ELF-1 (cell line): ENCODE results near the gene FLNA.
"Not testable (repeated sequence)": the region's sequence is repeated elsewhere in the genome, so short reads cannot be mapped to it uniquely, and the experiment has no call there.

Experiments used
- DNase-seq: peaks from one replicate; pipeline ENCODE4 v3.0.0-alpha.2; 2016; ENCODE audit warnings: low read depth, low spot score

Gene FLNA, protein sequence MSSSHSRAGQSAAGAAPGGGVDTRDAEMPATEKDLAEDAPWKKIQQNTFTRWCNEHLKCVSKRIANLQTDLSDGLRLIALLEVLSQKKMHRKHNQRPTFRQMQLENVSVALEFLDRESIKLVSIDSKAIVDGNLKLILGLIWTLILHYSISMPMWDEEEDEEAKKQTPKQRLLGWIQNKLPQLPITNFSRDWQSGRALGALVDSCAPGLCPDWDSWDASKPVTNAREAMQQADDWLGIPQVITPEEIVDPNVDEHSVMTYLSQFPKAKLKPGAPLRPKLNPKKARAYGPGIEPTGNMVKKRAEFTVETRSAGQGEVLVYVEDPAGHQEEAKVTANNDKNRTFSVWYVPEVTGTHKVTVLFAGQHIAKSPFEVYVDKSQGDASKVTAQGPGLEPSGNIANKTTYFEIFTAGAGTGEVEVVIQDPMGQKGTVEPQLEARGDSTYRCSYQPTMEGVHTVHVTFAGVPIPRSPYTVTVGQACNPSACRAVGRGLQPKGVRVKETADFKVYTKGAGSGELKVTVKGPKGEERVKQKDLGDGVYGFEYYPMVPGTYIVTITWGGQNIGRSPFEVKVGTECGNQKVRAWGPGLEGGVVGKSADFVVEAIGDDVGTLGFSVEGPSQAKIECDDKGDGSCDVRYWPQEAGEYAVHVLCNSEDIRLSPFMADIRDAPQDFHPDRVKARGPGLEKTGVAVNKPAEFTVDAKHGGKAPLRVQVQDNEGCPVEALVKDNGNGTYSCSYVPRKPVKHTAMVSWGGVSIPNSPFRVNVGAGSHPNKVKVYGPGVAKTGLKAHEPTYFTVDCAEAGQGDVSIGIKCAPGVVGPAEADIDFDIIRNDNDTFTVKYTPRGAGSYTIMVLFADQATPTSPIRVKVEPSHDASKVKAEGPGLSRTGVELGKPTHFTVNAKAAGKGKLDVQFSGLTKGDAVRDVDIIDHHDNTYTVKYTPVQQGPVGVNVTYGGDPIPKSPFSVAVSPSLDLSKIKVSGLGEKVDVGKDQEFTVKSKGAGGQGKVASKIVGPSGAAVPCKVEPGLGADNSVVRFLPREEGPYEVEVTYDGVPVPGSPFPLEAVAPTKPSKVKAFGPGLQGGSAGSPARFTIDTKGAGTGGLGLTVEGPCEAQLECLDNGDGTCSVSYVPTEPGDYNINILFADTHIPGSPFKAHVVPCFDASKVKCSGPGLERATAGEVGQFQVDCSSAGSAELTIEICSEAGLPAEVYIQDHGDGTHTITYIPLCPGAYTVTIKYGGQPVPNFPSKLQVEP (N-terminal part only)

DNA sequence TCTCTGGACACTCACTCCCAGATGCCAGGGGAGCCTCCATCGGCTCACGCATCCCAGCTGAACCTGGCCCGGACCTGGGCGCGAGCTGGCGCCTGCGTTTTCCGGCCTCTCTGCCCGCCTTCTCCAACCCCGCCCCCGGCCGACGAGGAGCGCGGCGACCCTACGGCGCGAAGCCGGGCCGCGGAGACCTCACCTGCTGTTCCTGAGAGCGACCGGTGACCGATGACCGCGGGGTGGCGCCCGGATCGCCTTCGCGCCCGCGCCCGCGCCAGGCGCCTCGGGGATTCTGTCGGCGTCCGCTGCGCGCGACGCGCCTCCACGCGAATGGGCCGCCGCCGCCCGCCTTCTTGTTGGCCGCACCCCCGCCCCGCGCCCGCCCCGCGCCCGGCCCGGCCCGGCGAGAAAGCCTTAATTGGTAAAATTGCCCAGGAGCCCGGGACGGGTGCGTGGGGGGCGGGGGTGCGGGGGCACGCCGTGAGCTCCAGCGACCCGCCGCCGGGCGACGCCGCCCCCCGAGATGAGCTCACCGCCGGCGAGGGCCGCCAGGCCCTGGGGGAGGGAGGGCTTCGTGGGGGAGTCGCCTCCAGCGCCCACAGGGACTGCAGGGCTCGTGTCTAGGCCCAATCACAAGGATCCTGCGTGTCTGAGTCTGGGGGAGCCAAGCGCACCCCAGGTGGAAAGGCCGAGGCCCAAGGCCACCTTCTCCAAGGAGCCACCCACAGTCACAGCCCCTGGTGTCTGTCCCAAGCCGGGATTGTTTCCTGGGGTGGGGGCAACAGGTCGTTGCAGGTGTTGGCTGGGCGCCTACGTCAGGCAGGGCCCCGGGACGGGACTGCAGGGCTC, at the start of gene FLNA:
TSS of gene FLNA (minus strand) at position 322 of the 843 bp plus-strand sequence. CDS start 3,389 bp downstream, outside the sequence.
- peak; percentile 75 for DNase-seq

DNA sequence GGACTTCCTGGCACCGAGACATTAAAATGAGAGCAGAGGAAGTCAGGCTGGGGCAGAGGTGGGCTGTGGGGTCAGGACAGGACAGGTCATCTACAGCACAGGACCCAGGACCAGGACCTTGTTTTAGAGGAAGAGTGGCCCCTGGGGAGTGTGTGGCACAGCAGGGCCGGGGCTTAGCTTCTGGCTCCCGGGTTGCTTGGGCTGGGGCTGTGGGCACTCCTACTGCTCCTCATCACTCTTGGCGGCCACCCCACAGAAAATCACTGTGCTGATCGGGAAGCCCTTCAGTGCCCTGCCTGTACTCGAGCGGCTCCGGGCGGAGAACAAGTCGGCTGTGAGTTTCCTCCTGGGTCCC, 45.9 kb upstream of the FLNA start:
- DNase-seq = no peak

DNA sequence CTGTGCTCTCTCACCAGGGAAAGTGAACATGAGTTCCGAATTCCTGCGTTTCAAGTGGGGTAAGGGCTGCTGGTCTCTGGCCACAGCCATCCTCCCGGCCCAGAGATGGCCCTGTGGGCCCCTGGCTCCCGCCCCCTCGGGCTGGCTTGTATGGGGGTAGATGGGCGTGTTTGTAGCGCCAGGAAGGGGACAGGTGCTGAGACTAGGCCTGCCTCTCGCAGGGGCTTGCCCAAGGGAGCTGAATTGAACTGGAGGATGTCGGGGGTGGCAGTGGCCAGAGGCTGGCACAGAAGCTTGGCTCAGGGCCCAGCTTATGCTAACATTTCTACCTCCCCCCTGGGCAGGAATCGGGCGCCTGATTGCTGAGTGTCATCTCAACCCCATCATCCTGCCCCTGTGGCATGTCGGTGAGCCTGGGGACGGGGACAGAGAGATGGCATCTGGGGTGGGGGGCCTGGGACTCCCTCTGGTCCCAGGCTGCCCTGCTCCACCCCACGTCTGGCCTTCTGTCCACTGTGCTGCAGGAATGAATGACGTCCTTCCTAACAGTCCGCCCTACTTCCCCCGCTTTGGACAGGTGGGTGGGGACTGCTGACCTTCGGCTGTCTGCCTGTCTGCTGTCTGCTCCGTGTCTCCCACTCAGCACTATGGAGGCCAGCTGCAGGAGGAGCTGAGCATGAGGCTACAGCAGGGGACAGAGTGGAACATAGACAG, 45.4 kb upstream of the FLNA start:
- no peak for DNase-seq

DNA sequence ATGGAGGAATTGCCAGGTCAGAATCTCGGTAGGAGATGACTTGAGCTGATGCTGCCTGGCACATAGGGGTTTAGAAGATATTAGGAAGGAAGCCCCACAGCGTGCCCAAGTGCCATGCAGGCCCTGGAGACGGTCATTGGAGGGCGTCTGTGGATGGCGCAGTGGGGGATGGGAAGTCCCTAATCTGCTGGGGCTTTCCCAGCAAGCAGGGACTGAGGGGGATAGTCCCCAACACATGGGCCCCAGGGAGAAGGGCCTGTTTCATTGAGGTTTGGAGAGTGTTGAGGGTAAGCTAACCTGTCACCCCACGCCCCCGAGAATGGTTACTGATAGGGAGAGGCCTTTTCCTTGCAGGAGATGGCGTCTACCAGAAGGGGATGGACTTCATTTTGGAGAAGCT, 44.8 kb upstream of the FLNA start:
- no peak for DNase-seq

DNA sequence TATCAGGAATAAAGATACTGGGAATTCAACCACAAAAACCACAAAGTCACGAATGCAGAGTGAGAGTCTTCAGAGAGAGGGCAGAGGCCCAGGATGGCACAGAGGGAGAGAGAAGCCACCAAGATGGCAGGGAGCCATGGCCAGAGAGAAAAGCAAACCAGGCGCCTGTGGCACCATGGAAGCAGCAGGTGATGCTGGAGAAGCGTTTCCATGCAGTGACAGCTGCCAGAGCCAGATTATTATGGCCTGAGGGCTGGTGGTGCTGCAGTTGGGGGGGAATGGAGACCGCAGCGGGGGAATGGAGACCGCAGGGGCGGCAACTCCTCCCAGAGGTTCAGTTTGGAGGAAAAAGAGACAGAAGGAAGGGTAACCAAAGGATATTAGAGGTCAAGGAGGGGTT, 42.7 kb upstream of the FLNA start:
- DNase-seq = no peak

DNA sequence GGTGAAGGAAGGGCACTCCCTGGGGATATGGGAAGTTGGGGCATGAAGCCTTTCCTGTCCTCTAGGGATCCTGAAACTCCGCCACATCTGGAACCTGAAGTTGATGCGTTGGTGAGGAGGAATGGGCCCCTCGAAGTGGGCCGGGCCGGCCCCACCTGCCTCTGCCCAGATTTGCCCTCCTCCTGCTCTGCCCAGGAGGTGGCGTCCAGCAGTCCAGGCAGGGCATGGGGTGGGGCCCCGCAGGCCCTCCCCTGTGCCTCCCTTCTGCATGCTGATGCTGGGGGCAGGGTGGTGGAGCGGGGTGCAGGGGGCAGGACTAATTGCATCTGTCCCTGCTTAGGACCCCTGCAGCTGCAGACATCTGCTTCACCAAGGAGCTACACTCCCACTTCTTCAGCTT, 38.7 kb upstream of the FLNA start:
- no peak for DNase-seq

DNA sequence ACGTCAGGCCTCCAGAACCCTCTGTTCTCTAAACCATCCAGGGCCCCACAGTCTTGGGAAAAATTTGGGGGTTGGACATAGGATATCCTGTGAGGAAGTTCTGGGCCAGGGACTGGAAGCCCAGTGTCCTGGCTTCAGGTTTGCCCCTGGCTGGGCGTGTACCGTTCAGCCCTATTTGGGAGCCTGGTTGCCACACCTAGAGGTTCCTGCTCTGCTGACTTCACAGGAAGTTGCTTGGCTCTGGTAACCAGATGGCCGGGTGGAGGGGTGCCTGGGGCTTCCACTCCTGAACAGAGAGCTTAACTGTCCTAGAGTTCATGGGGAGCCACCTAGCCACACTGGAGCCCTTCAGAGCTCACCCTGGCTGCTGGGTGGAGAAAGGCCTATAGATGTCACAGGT, 38.0 kb upstream of the FLNA start:
- DNase-seq = no peak

DNA sequence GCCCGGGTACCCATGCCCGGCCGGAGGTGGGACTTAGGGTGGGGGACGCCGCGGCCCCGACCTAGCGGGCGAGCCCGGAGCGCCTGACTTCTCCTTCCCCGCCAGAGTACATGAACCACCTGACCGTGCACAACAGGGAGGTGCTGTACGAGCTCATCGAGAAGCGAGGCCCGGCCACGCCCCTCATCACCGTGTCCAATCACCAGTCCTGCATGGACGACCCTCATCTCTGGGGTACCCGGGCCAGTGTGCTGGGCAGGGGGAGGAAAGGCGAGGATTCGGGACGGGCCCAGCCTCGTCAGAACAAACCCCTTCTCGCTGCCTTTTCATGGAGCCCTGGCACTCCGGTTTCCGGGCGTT, 37.5 kb upstream of the FLNA start:
- peak; percentile 76 for DNase-seq

DNA sequence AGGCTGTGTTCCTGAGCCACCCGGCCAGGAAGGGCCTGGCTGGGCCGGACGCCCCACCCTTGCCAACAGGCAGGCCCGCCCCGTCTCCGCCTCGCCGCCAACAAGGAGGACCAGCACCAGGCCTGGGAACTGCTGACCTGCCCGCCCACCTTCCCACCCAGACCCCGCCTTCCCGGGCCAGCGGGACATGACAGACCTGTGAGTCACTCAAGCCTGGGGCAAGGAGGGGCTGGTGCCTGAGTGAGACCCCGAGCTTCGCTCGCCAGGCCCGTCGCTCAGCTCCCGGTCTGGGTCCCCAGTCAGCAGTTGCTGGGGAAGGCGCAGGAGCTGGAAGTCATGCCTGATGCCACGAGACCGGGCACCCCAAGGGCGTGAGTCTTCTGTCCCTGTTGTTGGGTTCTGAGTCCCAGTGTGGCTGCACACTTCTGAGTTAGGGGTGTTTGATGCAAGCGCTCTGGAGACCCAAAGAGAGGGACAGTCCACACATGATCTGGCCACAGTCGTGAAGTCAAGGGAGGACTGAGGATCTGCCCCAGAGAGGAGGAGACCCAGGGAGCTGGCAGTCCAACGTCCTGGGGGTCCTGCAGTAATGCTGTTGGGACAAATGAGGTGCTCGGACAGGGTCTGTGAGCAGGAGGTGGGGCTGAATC, 34.9 kb upstream of the FLNA start, which contains the start of gene DNASE1L1:
TSS of gene DNASE1L1 (minus strand) at position 33 of the 650 bp plus-strand sequence. CDS start 3,686 bp downstream, outside the sequence.
- peak; percentile 99 for DNase-seq

DNA sequence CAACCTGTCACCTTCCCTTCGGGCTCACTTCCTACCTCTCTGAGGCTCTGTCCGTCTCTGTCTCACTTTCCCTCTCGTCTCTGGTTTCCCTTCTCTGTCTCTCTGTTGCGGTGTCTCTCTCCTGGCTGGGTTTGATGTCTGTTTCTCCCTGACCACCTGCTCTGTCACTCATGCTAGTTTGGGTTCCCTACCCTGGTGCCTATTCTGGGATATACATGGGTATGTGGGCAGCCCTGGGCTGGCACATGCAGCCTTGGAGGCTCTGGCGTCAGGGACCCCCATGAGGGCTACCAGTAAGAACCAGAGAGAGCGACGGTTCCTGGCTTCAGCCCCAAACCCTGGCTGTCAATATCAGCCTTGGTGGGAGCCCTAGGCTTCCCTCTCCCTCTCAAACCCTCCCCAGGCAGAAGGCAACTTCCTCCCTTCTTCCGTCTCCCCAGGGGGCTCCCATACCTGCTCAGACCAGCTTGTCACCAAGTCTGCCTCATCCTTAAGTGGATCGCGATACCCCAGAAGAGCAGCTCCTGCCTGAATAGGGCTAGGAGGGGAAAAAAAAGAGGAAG, 34.3 kb upstream of the FLNA start:
- DNase-seq = no peak

DNA sequence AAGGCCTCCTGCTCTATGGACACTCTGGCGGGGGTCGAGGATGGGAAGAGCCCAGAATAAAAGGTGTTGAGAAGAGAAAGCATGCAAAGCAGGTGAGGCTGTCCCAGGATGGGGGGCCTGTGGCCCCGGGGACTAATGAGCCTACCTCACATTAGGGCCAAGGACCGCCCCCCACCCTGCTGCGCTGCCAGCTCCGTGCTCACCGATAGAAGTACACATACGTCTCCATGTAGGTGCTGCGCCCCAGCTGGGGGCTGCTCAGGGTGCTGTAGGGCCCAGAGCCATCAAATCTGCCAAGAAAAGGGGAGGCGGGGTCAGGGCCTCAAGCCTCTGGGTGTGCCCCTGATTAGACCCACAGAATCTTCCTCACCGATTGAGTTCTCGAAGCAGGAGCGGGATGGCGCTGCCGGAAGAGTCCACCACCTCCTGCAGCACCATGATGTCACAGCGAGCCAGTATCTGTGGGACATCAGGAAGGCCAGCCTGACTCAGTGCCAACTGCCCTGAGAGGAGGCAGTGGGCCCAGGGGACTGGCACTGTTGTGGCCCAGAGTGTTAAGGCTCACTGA, 30.3 kb upstream of the FLNA start:
- no peak for DNase-seq

DNA sequence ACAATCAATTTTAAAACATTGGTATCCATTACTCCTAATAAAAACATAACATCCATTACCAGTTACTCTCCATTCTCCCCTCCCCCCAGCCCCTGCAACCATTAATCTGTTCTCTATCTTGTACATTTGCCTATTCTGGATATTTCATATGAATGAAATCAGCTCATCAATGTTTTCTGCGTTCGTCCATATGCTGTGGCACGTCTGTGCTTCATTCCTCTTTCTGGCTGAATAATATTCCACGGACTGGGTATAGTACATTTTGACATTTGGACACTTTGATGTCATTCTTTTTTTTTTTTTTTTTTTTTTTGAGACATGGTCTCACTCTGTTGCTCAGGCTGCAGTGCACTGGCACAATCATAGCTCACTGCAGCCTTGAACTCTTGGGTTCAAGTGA, 29.4 kb upstream of the FLNA start:
- DNase-seq = no peak

DNA sequence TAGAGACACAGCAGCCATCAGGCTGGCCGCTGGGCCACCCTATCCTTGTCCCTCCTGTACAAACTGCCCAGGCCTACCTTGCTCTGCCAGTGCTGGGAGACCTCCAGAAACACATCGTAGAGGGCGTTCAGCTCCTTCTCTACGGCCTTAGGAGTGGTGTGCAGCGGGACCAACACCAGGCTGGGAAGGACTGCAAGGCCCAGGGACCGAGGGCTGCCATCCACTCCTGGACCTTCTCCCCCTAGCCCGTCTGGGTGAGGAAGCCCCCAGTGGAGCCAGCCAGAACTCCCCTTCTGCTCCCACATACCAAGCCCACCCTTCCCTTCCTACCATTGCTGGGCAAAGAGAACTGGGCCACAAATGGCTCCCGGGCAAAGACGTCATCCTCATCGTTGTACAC, 28.8 kb upstream of the FLNA start:
- DNase-seq = no peak

DNA sequence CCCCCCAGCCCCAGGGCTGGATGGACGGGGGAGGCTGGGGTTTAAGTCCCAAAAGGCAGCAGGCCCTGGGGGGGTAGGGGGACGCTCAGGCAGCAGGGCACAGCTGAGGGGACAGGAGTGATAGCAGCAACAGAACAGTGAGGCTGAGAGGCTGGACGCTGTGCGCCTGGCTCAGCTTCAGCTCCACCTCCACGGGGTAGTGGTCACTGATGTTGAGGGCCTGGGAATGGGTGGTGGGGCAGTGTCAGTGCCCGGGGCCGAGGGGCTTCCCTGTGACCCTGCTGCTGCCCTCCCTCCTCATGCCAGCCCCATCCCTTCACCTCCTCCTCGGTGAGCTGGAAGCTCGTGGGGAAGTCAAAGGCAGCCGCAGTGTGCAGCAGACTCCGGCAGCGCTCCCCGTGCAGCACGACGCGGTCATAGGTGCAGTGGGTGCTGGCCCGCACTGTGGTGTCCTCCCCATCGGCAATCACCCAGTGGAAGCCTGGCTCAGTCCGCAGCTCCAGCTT, 28.2 kb upstream of the FLNA start:
- no peak for DNase-seq

DNA sequence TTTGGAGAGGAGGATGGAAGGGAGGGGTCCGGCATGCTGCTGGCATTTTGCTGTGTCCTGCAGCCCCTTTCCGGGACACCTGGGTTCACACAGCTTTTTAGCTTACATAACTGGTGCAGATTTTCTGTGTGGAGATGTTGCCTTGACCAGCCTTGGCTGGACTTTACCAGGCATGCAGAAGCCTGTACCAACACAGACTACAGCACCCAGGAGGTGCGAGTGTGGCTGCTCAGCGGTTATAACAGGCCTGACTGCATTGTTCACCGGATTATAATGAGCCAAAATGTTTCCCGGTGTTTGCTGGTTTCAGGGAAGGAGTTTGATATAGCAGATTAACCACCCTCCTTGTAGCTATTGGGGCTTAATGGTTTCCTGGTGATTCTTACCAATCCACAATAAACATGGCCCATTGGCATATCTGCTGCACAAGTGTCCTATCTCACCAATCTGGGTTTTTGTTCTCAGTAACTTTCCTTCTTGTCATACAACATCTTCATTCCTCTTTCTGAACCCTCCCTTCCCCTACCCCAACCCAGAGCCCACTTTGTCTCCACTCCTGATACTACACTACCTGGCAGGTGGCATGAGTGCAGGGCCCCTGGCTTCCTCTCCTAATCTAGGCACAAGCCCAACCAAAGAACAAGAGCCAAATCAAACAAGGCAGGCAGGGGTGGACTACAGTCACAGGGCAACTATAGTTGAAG, 27.6 kb upstream of the FLNA start:
- DNase-seq = peak; percentile 65

DNA sequence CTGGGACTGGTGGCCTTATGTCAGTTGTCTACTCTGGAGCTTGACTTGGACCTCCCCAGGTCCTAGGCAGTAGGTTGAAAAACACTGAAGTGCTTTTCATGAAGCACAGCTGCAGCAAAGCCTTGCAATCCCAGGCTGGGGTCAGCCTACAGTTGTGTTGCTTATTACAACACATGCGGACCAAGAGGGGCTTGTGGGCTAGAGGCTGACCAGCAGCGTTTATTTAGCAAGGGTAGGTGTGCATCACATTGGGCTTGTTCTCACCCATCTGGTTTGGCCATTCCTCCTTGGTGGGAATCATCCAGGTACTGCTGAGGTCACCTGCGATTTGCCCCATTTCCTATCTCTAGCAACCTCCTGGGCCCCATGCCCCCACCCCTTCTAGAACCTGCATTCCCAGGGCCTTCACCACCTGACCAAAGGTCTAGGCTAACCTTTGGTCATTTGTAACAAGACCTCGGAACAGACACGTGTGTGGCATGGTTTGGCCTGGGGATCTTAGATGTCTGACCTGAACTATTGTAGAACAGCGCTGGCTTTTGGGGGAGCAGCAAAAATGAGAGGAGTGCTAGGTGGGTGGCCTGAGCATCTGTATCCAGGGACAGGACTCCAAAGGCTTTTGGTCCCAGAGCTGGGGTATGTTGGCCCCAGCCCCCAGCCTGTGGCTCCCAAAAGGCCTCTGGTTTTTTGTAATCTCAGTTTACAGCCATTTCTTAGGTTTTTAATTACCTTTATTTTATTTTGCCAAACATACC, 26.8 kb upstream of the FLNA start:
- peak; percentile 85 for DNase-seq

DNA sequence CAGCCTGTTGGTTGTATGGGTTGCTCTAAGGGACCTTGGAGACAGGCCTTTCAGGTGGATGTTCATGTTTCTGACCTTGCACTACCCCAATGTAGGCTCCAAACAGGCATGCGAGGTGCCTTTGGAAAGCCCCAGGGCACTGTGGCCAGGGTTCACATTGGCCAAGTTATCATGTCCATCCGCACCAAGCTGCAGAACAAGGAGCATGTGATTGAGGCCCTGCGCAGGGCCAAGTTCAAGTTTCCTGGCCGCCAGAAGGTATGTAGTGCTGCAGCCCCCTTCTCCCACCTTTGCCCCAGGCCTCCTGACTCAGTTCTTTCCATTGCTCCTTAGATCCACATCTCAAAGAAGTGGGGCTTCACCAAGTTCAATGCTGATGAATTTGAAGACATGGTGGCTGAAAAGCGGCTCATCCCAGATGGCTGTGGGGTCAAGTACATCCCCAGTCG, 26.0 kb upstream of the FLNA start:
- not testable (repeated sequence) for DNase-seq
